ENCODE results near the gene PHOX2B. TPM values are rescaled to one million over a fixed set of nuclear protein-coding genes. Genes with fewer than 3 reads are reported as not detected.

The PHOX2B gene
- total and polyA plus RNA-seq, 4 donors, result not detected

GRCh38 chr4:41728573-41728913 is 20.0 kb downstream of the PHOX2B start:
- peaks cover 0 to 8% (median 4%) of the 10 kb centered on the region in 4 donors for H3K9me3 ChIP-seq (ENCODE audit: control insufficient read depth in 4 of 4, low read length in 3 of 4)

GRCh38 chr4:41727861-41728572 is 20.5 kb downstream of the PHOX2B start:
- DNase-seq (ENCODE audit: low spot score), result no peak
- Histone ChIP-seq H3K4me1 (ENCODE audit: control insufficient read depth in 4 of 4, insufficient read depth in 4 of 4, low read length in 3 of 4) (no peaks in the 10 kb centered on the region), H3K4me3 (ENCODE audit: low read depth in 1 of 3, low read length in 3 of 3) (no peak overlapping the region)
- TF ChIP-seq YY1 (IDR thresholded peaks at IDR 0.05), result no peak
- TF ChIP-seq RAD21 (IDR thresholded peaks at IDR 0.05), result no peak
- TF ChIP-seq SP1 (IDR thresholded peaks at IDR 0.05), result no peak
- TF ChIP-seq HNF4A (conservative IDR thresholded peaks at IDR 0.05), result no peak
- TF ChIP-seq JUND (IDR thresholded peaks at IDR 0.05), result no peak
- TF ChIP-seq EGR1 (IDR thresholded peaks at IDR 0.05; ENCODE audit: low read depth in 2 of 2), result no peak
- TF ChIP-seq RXRA (IDR thresholded peaks at IDR 0.05), result no peak
- no peak for TF ChIP-seq HNF4G (IDR thresholded peaks at IDR 0.05)
- TF ChIP-seq FOXA2 (IDR thresholded peaks at IDR 0.05), result no peak
- no peak for TF ChIP-seq ATF3 (IDR thresholded peaks at IDR 0.05)
- TF ChIP-seq CTCF (IDR thresholded peaks at IDR 0.05; ENCODE audit: low read depth, low read length, missing input control), result no peak
- TF ChIP-seq NR2F2 (IDR thresholded peaks at IDR 0.05), result no peak
- TF ChIP-seq ZBTB33 (IDR thresholded peaks at IDR 0.05), result no peak

More at GRCh38 chr4:41728573-41728913, 20.0 kb downstream of the PHOX2B start:
- H3K4me1 ChIP-seq (ENCODE audit: control insufficient read depth in 4 of 4, insufficient read depth in 4 of 4, low read length in 3 of 4), result no peaks in the 10 kb centered on the region
- no peak for DNase-seq (ENCODE audit: low spot score)
- TF ChIP-seq MAX (IDR thresholded peaks at IDR 0.05) (no peak), ZBTB33 (IDR thresholded peaks at IDR 0.05) (no peak), REST (IDR thresholded peaks at IDR 0.05) (no peak)
- H3K27ac ChIP-seq (ENCODE audit: low read depth in 1 of 2, low read length in 2 of 2), result no peak overlapping the region
- 78% methylated on average over 3 of the region's 3 CpGs for WGBS
- peaks cover 0 to 6% (median 1%) of the 10 kb centered on the region in 4 donors for H3K27me3 ChIP-seq (ENCODE audit: control insufficient read depth in 4 of 4, insufficient read depth in 4 of 4, low read length in 3 of 4)
- H3K9ac ChIP-seq (ENCODE audit: low read depth in 1 of 2, low read length in 2 of 2), result no peak overlapping the region
- no peaks in the 10 kb centered on the region for H3K36me3 ChIP-seq (ENCODE audit: control insufficient read depth in 4 of 4, insufficient read depth in 3 of 4, low read depth in 1 of 4, low read length in 3 of 4)
- no peak overlapping the region for H3K4me3 ChIP-seq (ENCODE audit: low read depth in 1 of 3, low read length in 3 of 3)

More at GRCh38 chr4:41727861-41728572, 20.5 kb downstream of the PHOX2B start:
- Histone ChIP-seq H3K9ac (ENCODE audit: low read depth in 1 of 2, low read length in 2 of 2) (no peak overlapping the region), H3K27me3 (ENCODE audit: control insufficient read depth in 4 of 4, insufficient read depth in 4 of 4, low read length in 3 of 4) (peaks cover 0 to 11% (median 1%) of the 10 kb centered on the region in 4 donors), H3K36me3 (ENCODE audit: control insufficient read depth in 4 of 4, insufficient read depth in 3 of 4, low read depth in 1 of 4, low read length in 3 of 4) (no peaks in the 10 kb centered on the region), H3K27ac (ENCODE audit: low read depth in 1 of 2, low read length in 2 of 2) (no peak overlapping the region), H3K9me3 (ENCODE audit: control insufficient read depth in 4 of 4, low read length in 3 of 4) (peaks cover 0 to 8% (median 4%) of the 10 kb centered on the region in 4 donors)
- WGBS, result 60% methylated on average over 4 of the region's 4 CpGs

Measured in liver (tissue), 9 donors.